Right forelimb (tissue), 1 donor: Measurements from ENCODE around the gene COL6A2.
A peak's percentile ranks its signal among the peaks of the same experiment; 100 is the strongest.
"Not testable (repeated sequence)": the region's sequence is repeated elsewhere in the genome, so short reads cannot be mapped to it uniquely, and the experiment has no call there.

Experiments used
- DNase-seq: peaks from one replicate; pipeline ENCODE4 v3.0.0-alpha.2; 2018

The COL6A2 gene

GRCh38 chr21:46095083-46095719, 2.7 kb upstream of the COL6A2 start:
- DNase-seq = no peak

- peak; percentile 22 for DNase-seq
These were observed 1.9 kb upstream of the COL6A2 start for GRCh38 chr21:46095814-46096595.

GRCh38 chr21:46096596-46097335, 1.1 kb upstream of the COL6A2 start:
- peak; percentile 32 for DNase-seq

GRCh38 chr21:46098303-46099141, 610 bp downstream of the COL6A2 start:
- DNase-seq = peak; percentile 76

GRCh38 chr21:46099476-46099875, 1.6 kb downstream of the COL6A2 start:
- peak; percentile 67 for DNase-seq

GRCh38 chr21:46100020-46100419, 2.1 kb downstream of the COL6A2 start:
- DNase-seq = peak; percentile 40

- peak; percentile 30 for DNase-seq
These were observed 2.5 kb downstream of the COL6A2 start for GRCh38 chr21:46100426-46100825.

- no peak for DNase-seq
These were observed 3.0 kb downstream of the COL6A2 start for GRCh38 chr21:46100906-46101305.

GRCh38 chr21:46104104-46104503, 6.2 kb downstream of the COL6A2 start:
- no peak for DNase-seq

GRCh38 chr21:46107376-46107775, 9.5 kb downstream of the COL6A2 start:
- DNase-seq = not testable (repeated sequence)

- DNase-seq = no peak
These were observed 11.0 kb downstream of the COL6A2 start for GRCh38 chr21:46108827-46109312.

GRCh38 chr21:46109313-46110221, 11.7 kb downstream of the COL6A2 start:
- DNase-seq = no peak

- DNase-seq = peak; percentile 45
These were observed 12.7 kb downstream of the COL6A2 start for GRCh38 chr21:46110499-46111192.

- DNase-seq = no peak
These were observed 13.3 kb downstream of the COL6A2 start for GRCh38 chr21:46111193-46111571.

GRCh38 chr21:46111857-46112724, 14.2 kb downstream of the COL6A2 start:
- peak; percentile 39 for DNase-seq

GRCh38 chr21:46112725-46113215, 14.9 kb downstream of the COL6A2 start:
- DNase-seq = peak; percentile 39

GRCh38 chr21:46113497-46114176, 15.7 kb downstream of the COL6A2 start:
- DNase-seq = peak; percentile 27

- peak; percentile 41 for DNase-seq
These were observed 17.1 kb downstream of the COL6A2 start for GRCh38 chr21:46114963-46115362.
